Fibroblast of mammary gland (primary cell): ENCODE data around the gene NME7.

Source experiments
- DNase-seq: peaks from one replicate; pipeline ENCODE4 v3.0.0-alpha.2; 2010; ENCODE audit warnings: low read depth
- H3K4me3 ChIP-seq: 2 replicates; pipeline ENCODE4 v1.5.1; 2011; ENCODE audit warnings: low read depth, mild to moderate bottlenecking, low read length, moderate library complexity; ENCODE audit not compliant: control insufficient read depth
- TF ChIP-seq, protein P1 (sequence below): conservative IDR thresholded peaks from 2 replicates; pipeline ENCODE4 v1.5.1; 2011; ENCODE audit warnings: low read depth, low read length, inconsistent platforms; ENCODE audit not compliant: control insufficient read depth, insufficient read depth

Gene NME7

DNA sequence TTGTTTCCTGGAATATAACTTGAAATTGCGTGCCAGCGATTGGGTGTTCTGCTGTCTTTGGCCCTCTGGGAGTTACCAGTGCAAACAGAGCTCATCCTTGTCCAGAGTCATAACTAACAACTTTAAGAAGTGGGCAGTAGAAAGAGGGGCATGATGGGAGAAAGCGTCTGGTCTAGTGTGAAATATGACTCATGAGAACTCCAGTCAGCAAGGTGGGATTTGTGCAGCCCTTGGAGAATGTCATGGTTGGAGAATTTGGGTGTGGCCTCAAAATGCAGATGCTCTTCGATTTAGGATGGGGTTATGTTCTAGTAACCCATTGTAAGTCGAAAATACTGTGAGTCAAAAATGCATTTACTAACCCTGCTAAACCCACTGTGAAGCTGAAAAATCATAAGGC, 248.2 kb downstream of the NME7 start:
- H3K4me3 ChIP-seq, result no peak overlapping the region
- TF ChIP-seq, protein P1, sequence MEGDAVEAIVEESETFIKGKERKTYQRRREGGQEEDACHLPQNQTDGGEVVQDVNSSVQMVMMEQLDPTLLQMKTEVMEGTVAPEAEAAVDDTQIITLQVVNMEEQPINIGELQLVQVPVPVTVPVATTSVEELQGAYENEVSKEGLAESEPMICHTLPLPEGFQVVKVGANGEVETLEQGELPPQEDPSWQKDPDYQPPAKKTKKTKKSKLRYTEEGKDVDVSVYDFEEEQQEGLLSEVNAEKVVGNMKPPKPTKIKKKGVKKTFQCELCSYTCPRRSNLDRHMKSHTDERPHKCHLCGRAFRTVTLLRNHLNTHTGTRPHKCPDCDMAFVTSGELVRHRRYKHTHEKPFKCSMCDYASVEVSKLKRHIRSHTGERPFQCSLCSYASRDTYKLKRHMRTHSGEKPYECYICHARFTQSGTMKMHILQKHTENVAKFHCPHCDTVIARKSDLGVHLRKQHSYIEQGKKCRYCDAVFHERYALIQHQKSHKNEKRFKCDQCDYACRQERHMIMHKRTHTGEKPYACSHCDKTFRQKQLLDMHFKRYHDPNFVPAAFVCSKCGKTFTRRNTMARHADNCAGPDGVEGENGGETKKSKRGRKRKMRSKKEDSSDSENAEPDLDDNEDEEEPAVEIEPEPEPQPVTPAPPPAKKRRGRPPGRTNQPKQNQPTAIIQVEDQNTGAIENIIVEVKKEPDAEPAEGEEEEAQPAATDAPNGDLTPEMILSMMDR, result no peak
- peak; percentile 84 for DNase-seq

DNA sequence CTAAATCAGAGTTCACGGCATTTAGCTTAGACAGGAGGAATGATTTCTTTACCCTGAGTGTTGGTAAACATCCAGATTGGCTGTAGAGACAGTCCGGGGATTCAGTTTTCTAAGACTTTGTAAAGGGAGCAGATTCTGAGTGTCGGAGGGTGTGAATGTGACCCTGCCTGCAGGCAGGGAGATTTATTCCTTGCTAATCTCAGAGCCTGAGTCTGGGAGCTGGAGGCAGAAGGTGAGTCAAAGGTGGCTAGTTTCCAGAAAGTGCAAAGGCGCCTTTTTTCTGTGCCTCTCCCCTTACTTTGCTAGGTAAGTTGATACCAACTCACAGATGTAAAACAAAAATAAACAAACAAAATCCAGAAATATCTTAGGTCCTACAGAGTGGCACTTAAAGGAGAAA, 249.4 kb downstream of the NME7 start:
- H3K4me3 ChIP-seq, result no peak overlapping the region
- TF ChIP-seq, protein P1, result no peak
- no peak for DNase-seq

- TF ChIP-seq, protein P1, result no peak
- H3K4me3 ChIP-seq, result no peak overlapping the region
- DNase-seq, result peak; percentile 31
These were observed 250.0 kb downstream of the NME7 start for GRCh38 chr1:169117599-169117998.

DNA sequence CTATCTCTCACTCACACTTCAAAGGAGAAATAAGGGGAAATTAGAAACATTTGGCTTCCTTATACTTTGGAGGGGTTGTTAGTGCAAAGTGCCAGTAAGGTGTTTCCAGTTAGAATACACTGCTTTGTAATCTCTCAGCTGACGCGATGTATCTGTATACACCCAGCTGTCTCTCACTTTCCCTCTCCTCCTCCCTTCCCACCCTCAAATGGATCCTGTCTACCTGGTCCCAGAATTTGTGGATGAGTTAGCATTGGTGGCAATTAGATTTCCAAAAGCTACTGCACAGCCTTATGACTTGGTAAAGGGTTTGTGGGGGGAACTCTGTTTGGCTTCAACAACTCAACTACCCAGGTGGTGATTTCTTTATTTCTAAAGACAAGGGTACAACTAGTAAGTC, 250.6 kb downstream of the NME7 start:
- TF ChIP-seq, protein P1, result no peak
- DNase-seq, result no peak
- no peak overlapping the region for H3K4me3 ChIP-seq

DNA sequence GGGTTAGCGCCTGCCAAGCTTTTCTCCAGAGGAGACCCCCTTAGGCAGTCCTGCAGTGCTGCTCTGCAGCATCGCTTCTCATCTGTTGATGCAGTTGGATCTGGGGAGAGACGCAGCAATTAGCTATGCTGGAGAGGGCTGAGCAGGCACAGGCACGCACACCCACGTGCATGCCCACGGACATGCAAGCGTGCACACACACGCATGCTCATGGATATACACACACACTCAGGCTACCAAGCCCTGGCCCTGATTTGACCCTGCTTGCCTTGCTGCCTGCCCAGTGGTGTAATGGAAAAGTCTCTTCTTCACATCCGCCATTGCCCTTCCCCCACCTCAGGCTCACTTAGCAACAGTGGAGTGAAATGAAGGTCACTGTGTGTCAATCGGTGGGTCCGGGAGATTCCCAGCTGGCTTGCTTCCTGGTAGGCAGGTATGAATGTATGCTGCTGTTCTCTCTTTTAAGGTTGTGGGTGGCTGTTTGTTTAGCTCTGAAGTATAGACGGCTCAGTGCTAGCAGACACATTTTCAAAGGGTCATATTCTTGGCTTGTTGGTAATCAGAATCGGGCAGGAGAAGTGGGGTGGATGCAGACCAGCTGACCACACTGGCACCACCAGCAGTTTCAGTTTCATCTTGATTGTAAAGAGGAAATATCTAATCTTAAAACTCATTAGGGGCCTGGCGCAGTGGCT, 251.6 kb downstream of the NME7 start:
- no peak overlapping the region for H3K4me3 ChIP-seq

DNA sequence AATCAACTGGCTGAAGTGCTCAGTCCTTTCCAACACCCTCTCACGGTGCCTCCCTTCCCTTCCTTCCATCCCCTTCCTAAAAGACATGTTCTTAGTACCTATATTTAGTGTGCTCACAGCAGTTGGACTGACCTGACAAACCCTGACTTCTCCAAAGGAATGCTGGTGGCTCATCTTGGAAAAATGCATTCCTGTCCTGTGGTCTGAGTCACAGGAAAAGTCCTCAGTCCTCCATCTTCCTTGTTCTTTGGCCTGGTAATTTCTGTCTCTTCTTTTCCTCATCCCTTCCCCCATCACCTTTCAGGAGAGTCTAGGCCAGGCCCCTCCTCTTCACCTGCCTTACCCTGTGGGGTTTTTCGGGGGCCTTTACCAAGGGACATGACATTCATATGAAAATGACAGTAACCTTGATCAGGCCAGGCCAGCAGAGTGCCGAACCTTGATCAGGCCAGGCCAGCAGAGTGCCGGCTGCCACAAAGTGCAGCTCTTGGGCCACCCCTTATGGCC, 253.9 kb downstream of the NME7 start:
- peak; percentile 87 for DNase-seq
- TF ChIP-seq, protein P1, result no peak
- H3K4me3 ChIP-seq, result no peak overlapping the region

More for the DNA sequence above, 251.6 kb downstream of the NME7 start:
- no peak for DNase-seq
- TF ChIP-seq, protein P1, result no peak
